ENCODE data around the gene TCF7L2. TPM values are rescaled to one million over a fixed set of nuclear protein-coding genes. Genes with fewer than 3 reads are reported as not detected.

The TCF7L2 gene
- total RNA-seq, 1 donor from 2014 or later = 8.2 TPM

DNA sequence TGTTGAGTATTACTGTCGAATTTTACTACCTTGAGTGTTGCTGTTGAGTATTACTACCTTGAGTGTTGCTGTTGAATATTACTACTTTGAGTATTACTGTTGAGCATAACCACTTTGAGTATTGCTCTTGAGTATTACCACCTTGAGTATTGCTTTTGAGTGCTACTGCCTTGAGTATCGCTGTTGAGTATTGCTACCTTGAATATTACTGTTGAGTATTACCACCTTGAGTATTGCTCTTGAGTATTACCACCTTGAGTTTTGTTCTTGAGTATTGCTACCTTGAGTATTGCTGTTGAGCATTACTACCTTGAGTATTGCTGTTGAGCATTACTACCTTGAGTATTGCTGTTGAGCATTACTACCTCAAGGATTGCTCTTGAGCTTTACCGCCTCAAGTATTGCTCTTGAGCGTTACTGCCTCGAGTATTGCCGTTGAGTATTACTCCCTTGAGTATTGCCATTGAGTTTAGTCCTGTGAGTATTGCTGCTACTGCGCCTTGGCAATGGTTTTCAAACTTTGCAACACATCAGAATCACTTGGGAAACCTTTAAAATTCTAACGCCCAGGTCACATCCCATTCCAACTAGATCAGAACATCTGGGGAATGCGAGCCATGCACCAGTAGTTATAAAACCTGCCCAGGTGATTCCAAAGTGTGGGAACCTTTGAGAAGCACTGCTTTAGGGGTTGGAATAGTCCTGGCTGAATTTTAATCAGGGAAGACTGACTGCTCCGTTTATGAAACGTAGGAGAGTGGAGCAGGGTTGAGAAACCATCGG, 61.7 kb downstream of the TCF7L2 start:
- DNase-seq (ENCODE audit: low spot score in 2 of 2) = no peak
- intact Hi-C loops (cut with DNase I) = loop anchor here (5.0 kb wide), 1 partner anchor 209 kb away; no protein-coding TSS in a partner anchor
- no peak overlapping the region for H3K4me3 ChIP-seq
- no peaks in the 10 kb centered on the region for H3K27me3 ChIP-seq
- TF ChIP-seq, protein P1, sequence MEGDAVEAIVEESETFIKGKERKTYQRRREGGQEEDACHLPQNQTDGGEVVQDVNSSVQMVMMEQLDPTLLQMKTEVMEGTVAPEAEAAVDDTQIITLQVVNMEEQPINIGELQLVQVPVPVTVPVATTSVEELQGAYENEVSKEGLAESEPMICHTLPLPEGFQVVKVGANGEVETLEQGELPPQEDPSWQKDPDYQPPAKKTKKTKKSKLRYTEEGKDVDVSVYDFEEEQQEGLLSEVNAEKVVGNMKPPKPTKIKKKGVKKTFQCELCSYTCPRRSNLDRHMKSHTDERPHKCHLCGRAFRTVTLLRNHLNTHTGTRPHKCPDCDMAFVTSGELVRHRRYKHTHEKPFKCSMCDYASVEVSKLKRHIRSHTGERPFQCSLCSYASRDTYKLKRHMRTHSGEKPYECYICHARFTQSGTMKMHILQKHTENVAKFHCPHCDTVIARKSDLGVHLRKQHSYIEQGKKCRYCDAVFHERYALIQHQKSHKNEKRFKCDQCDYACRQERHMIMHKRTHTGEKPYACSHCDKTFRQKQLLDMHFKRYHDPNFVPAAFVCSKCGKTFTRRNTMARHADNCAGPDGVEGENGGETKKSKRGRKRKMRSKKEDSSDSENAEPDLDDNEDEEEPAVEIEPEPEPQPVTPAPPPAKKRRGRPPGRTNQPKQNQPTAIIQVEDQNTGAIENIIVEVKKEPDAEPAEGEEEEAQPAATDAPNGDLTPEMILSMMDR (IDR thresholded peaks at IDR 0.05) = no peak
- H3K4me1 ChIP-seq = peaks cover 0 to 22% of the 10 kb centered on the region in 2 donors
- H3K36me3 ChIP-seq = peaks cover 0 to 6% of the 10 kb centered on the region in 2 donors
- H3K9me3 ChIP-seq = no peaks in the 10 kb centered on the region
- no peak overlapping the region for H3K27ac ChIP-seq

DNA sequence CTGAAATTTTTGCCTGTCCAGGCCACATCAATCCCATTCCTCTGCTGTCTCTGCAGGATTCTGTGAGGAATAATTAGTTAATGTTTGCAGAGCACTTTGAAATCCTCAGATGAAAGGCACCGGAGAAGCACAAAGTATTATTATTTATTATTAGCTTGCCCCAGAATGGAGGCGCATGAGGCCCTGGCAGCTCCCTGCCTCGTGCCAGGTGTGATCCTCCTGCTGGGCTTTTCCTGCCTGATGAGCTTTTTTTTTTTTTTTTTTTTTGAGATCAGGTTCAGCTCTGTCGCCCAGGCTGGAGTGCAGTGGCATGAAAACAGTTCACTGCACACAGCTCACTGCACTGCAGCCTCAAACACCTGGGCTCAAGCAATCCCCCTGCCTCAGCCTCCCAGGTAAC, 65.2 kb downstream of the TCF7L2 start:
- peaks cover 5 to 26% of the 10 kb centered on the region in 2 donors for H3K4me1 ChIP-seq
- no peaks in the 10 kb centered on the region for H3K9me3 ChIP-seq
- no peaks in the 10 kb centered on the region for H3K27me3 ChIP-seq
- DNase-seq (ENCODE audit: low spot score in 2 of 2) = no peak
- intact Hi-C loops (cut with DNase I) = no loop called here
- H3K27ac ChIP-seq = no peak overlapping the region
- H3K4me3 ChIP-seq = no peak overlapping the region
- no peaks in the 10 kb centered on the region for H3K36me3 ChIP-seq
- TF ChIP-seq, protein P1 (IDR thresholded peaks at IDR 0.05) = no peak

DNA sequence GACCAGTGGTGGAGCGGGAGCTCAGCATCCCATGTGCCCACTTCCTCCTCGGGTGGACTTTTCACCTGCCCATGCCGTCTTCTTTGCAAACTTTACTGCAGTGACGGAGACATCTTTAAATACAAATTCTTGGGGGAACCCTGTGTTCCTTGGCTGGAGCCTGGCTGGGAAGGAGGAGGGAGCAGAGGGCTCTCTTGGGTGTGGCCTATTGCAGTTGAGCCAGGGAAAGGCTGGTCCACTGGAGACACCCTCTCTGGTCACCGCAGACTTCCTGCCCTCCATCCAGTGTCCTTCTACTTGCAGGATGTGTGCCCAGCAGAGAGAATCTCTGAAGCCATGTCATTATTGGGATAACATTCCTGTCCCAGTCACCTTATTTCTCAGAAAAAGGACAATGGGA, 67.3 kb downstream of the TCF7L2 start:
- DNase-seq (ENCODE audit: low spot score in 2 of 2) = no peak
- intact Hi-C loops (cut with DNase I) = no loop called here
- Histone ChIP-seq H3K4me3 (no peak overlapping the region), H3K27me3 (no peaks in the 10 kb centered on the region), H3K27ac (no peak overlapping the region), H3K9me3 (no peaks in the 10 kb centered on the region), H3K36me3 (no peaks in the 10 kb centered on the region), H3K4me1 (peaks cover 13 to 45% of the 10 kb centered on the region in 2 donors)
- TF ChIP-seq, protein P1 (IDR thresholded peaks at IDR 0.05) = no peak

DNA sequence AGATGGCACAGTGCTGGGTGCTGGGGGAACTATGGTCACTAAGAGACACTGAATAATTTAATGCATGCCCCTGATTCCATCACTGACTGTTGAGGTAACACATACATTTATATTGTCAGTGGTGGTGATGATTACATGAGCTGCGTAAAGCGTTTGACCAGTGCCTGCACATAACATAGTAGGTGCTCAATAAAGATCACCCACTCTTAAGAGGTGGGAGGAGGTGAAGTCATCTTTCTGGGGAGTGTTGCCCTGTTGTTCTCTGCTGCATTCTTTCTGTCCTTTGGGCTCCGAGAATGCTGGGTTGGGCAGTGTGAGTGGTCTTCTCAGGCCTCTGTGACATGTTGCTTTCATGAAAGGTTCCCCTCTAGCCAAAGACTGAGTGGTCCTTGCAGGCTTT, 68.0 kb downstream of the TCF7L2 start:
- intact Hi-C loops (cut with DNase I) = no loop called here
- H3K4me1 ChIP-seq = peaks cover 13 to 50% of the 10 kb centered on the region in 2 donors

DNA sequence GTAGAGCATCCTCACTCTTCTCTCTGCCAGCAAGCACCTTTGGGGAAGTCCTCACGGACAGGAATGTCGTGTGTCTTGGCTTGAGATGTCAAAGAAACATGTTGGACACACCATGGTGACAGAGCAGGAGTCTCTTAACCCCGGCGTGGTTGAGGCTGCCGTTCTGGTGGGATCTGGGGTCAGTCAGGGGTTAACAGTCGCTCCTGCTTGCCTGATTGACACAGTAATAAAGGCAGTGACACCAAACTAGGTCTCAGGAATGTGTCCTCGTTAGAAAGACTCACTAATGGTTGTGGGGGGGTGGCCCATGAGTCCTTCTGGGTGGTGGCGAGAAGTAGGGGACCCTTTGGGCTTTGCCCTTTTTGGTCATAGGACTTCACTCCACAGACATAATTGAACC, 69.0 kb downstream of the TCF7L2 start:
- Histone ChIP-seq H3K4me1 (peaks cover 13 to 50% of the 10 kb centered on the region in 2 donors), H3K4me3 (no peak overlapping the region), H3K9me3 (no peaks in the 10 kb centered on the region), H3K36me3 (no peaks in the 10 kb centered on the region), H3K27ac (no peak overlapping the region), H3K27me3 (no peaks in the 10 kb centered on the region)
- intact Hi-C loops (cut with DNase I) = no loop called here
- DNase-seq (ENCODE audit: low spot score in 2 of 2) = no peak
- TF ChIP-seq, protein P1 (IDR thresholded peaks at IDR 0.05) = no peak

More for the DNA sequence above, 68.0 kb downstream of the TCF7L2 start:
- no peak overlapping the region for H3K4me3 ChIP-seq
- H3K9me3 ChIP-seq = no peaks in the 10 kb centered on the region
- no peaks in the 10 kb centered on the region for H3K36me3 ChIP-seq
- TF ChIP-seq, protein P1 (IDR thresholded peaks at IDR 0.05) = no peak
- no peak overlapping the region for H3K27ac ChIP-seq
- H3K27me3 ChIP-seq = no peaks in the 10 kb centered on the region
- DNase-seq (ENCODE audit: low spot score in 2 of 2) = no peak
